Mucosa of rectum (tissue), 2 donors: ENCODE results near the gene DLGAP1.
"Not testable (repeated sequence)": the region's sequence is repeated elsewhere in the genome, so short reads cannot be mapped to it uniquely, and the experiment has no call there.

Experiments used
- H3K27ac ChIP-seq, 2 donors: one replicate each; pipeline ENCODE4 v1.7.0; 2013; ENCODE audit warnings: inconsistent platforms in 2 of 2, low read depth in 2 of 2, low read length in 2 of 2
- H3K27me3 ChIP-seq, 2 donors: one replicate each; pipeline ENCODE4 v1.7.0; 2013; ENCODE audit warnings: low read length in 2 of 2; ENCODE audit not compliant: control insufficient read depth in 2 of 2, insufficient read depth in 2 of 2
- H3K36me3 ChIP-seq, 2 donors: one replicate each; pipeline ENCODE4 v1.7.0; 2013; ENCODE audit warnings: low read length in 2 of 2; ENCODE audit not compliant: control insufficient read depth in 2 of 2, insufficient read depth in 2 of 2
- H3K4me1 ChIP-seq, 2 donors: one replicate each; pipeline ENCODE4 v1.7.0; 2013; ENCODE audit warnings: low read length in 2 of 2, mild to moderate bottlenecking in 1 of 2; ENCODE audit not compliant: control insufficient read depth in 2 of 2, insufficient read depth in 2 of 2
- H3K4me3 ChIP-seq, 2 donors: one replicate each; pipeline ENCODE4 v1.7.0; 2013; ENCODE audit warnings: low read length in 2 of 2
- H3K9ac ChIP-seq, 2 donors: one replicate each; pipeline ENCODE4 v1.7.0; 2013; ENCODE audit warnings: low read length in 2 of 2, low read depth in 1 of 2, mild to moderate bottlenecking in 1 of 2
- H3K9me3 ChIP-seq, 2 donors: one replicate each; pipeline ENCODE4 v1.7.0; 2013; ENCODE audit warnings: low read length in 2 of 2; ENCODE audit not compliant: control insufficient read depth in 2 of 2
- donor health status: healthy.
- donor health status: Normal muscosa, but diverticular disease.

DLGAP1 gene

DNA sequence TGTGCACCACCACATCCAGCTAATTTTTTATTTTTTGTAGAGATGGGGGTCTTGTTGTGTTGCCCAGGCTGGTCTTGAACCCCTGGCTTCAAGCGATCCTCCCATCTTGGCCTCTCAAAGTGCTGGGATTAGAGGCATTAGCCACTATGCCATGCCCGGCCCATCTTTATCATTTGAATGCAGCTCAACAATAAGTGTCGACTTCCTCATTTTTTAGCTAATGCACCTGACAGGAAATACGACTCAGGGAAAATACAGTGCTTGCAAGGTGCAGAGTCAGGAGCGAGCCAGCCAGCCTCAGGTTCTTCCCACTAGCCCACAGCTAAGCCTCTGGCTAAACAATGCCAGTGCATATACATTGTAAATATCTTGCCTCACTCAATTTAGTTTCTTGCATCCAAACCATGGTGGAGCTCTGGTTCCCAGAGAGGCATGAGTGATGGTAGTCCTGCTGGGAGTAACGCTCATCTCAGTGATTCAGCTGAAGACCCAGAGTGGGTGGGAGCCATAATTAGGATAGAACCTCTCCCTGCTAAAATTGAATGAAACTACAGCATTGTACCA is 870.1 kb downstream of the DLGAP1 start:
- Histone ChIP-seq H3K4me3 (no peak overlapping the region), H3K27me3 (no peaks in the 10 kb centered on the region), H3K27ac (peak overlapping the region; percentile 5 to 23), H3K9me3 (no peaks in the 10 kb centered on the region), H3K36me3 (no peaks in the 10 kb centered on the region), H3K4me1 (peaks cover 0 to 17% of the 10 kb centered on the region in 2 donors), H3K9ac (no peak overlapping the region)

- Histone ChIP-seq H3K4me3 (no peak overlapping the region), H3K9me3 (no peaks in the 10 kb centered on the region), H3K4me1 (peaks cover 0 to 17% of the 10 kb centered on the region in 2 donors), H3K27me3 (no peaks in the 10 kb centered on the region), H3K27ac (peak overlapping the region; percentile 5 to 23), H3K9ac (no peak overlapping the region), H3K36me3 (no peaks in the 10 kb centered on the region)
These were observed 870.7 kb downstream of the DLGAP1 start for GRCh38 chr18:3584266-3584861.

DNA sequence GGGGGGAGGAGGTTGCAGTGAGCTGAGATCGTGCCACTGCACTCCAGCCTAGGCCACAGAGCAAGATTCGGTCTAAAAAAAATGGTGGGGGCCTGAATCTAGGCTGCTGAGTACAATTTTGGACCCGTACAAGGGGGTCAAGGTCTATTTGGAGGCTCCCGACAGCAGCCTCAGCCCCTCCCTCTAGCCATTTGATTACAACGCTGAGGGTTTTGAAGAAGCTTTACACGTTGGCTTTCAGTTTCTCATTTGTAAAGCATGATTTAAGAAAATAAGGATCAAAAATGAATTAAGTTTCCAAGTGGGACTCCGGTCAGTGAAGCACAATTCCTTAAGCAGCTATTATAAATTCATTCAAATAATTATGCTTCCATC is 871.2 kb downstream of the DLGAP1 start:
- H3K9me3 ChIP-seq: no peaks in the 10 kb centered on the region
- peak overlapping the region in 1 of 2 donors; percentile 5 for H3K27ac ChIP-seq
- no peak overlapping the region for H3K9ac ChIP-seq
- no peaks in the 10 kb centered on the region for H3K27me3 ChIP-seq
- peaks cover 0 to 17% of the 10 kb centered on the region in 2 donors for H3K4me1 ChIP-seq
- no peak overlapping the region for H3K4me3 ChIP-seq
- H3K36me3 ChIP-seq: no peaks in the 10 kb centered on the region

GRCh38 chr18:3583106-3583872 is 871.8 kb downstream of the DLGAP1 start:
- H3K36me3 ChIP-seq, H3K27me3 ChIP-seq, H3K9ac ChIP-seq, H3K4me3 ChIP-seq, H3K9me3 ChIP-seq: not testable (repeated sequence)
- Histone ChIP-seq H3K4me1 (peaks cover 0 to 17% of the 10 kb centered on the region in 2 donors), H3K27ac (peak overlapping the region in 1 of 2 donors; percentile 6)

- H3K36me3 ChIP-seq: no peaks in the 10 kb centered on the region
- H3K27ac ChIP-seq: no peak overlapping the region
- H3K9me3 ChIP-seq: no peaks in the 10 kb centered on the region
- H3K9ac ChIP-seq: no peak overlapping the region
- no peaks in the 10 kb centered on the region for H3K27me3 ChIP-seq
- H3K4me3 ChIP-seq: no peak overlapping the region
- H3K4me1 ChIP-seq: peaks cover 0 to 17% of the 10 kb centered on the region in 2 donors
These were observed 873.2 kb downstream of the DLGAP1 start for GRCh38 chr18:3581890-3582289.

DNA sequence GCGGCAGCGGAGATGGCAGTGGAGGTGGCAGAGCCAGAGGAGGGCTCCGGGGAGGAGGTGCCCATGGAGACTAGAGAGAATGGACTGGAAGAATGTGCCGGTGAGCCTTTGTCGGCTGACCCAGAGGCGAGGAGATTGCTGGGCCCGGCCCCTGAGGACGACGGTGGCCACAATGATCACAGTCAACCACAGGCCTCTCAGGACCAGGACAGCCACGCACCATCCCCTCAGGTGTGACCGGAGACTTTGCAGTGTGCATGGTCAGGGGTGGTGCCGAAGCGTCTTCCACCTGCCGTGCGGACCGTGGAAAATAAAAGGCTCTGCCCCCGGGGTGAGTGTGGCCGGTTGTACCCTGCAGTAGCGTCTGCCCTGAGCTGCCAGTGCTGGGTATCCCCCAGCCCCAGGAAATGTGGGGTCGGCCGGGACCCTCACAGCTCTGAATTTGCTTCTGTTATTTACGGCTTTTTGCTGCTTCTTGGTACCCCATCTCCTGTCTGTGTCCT is 874.5 kb downstream of the DLGAP1 start:
- H3K9me3 ChIP-seq, H3K27me3 ChIP-seq, H3K4me1 ChIP-seq, H3K27ac ChIP-seq, H3K36me3 ChIP-seq, H3K4me3 ChIP-seq, H3K9ac ChIP-seq: not testable (repeated sequence)

GRCh38 chr18:3579701-3580100 is 875.4 kb downstream of the DLGAP1 start:
- no peak overlapping the region for H3K4me3 ChIP-seq
- H3K9me3 ChIP-seq: no peaks in the 10 kb centered on the region
- H3K36me3 ChIP-seq: no peaks in the 10 kb centered on the region
- H3K4me1 ChIP-seq: peaks cover 0 to 4% of the 10 kb centered on the region in 2 donors
- H3K27me3 ChIP-seq: no peaks in the 10 kb centered on the region
- no peak overlapping the region for H3K9ac ChIP-seq
- no peak overlapping the region for H3K27ac ChIP-seq

DNA sequence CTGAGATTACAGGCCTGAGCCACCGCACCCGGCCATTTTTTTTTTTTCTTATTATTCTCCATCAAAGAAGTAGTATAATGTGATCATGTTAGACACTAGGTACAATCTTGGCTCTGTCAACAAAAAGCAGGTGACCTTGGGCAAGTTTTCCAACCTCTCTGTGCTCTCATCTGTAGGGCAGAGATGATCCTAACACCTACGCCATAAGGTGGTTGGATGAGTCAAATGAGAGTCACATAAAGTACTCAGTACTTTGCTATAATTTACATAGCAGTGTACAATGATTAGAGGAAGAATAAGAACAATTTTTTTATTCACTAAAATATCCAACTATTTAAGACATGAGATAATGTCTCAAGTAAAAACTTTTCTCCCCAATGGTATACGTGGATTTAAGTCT is 876.5 kb downstream of the DLGAP1 start:
- no peaks in the 10 kb centered on the region for H3K9me3 ChIP-seq
- no peak overlapping the region for H3K9ac ChIP-seq

GRCh38 chr18:3577281-3577855 is 877.7 kb downstream of the DLGAP1 start:
- Histone ChIP-seq H3K36me3 (no peaks in the 10 kb centered on the region), H3K9me3 (no peaks in the 10 kb centered on the region), H3K27me3 (no peaks in the 10 kb centered on the region), H3K4me3 (no peak overlapping the region), H3K27ac (no peak overlapping the region), H3K4me1 (no peaks in the 10 kb centered on the region), H3K9ac (no peak overlapping the region)

More for the DNA sequence above, 876.5 kb downstream of the DLGAP1 start:
- Histone ChIP-seq H3K27ac (no peak overlapping the region), H3K27me3 (no peaks in the 10 kb centered on the region), H3K4me3 (no peak overlapping the region), H3K36me3 (no peaks in the 10 kb centered on the region), H3K4me1 (no peaks in the 10 kb centered on the region)

- Histone ChIP-seq H3K9ac (no peak overlapping the region), H3K27me3 (no peaks in the 10 kb centered on the region), H3K9me3 (no peaks in the 10 kb centered on the region), H3K27ac (no peak overlapping the region), H3K4me3 (no peak overlapping the region), H3K36me3 (no peaks in the 10 kb centered on the region), H3K4me1 (no peaks in the 10 kb centered on the region)
These were observed 882.3 kb downstream of the DLGAP1 start for GRCh38 chr18:3572761-3573160.
